Measurements from ENCODE around the gene IL20RA.

GRCh38 chr6:137080711-137081110, 35.9 kb upstream of the IL20RA start:
- TF ChIP-seq CTCF (IDR thresholded peaks at IDR 0.05) = no peak
- TF ChIP-seq POLR2A (IDR thresholded peaks at IDR 0.05) = no peak

Measured in vagina (tissue), 2 donors.